ENCODE measurements around the gene SLC37A1.
A peak's percentile ranks its signal among the peaks of the same experiment; 100 is the strongest.

Gene SLC37A1

GRCh38 chr21:42495765-42496119 lies 17.9 kb upstream of the SLC37A1 start:
- no peak overlapping the region for H3K18ac ChIP-seq (ENCODE audit: low read depth in 1 of 2, low read length in 2 of 2)
- H3K27ac ChIP-seq (ENCODE audit: low read length, poor library complexity, severe bottlenecking): no peak overlapping the region
- no peak overlapping the region for H2BK5ac ChIP-seq (ENCODE audit: low read depth, low read length, poor library complexity, severe bottlenecking)
- H2AK5ac ChIP-seq (ENCODE audit: low read length, severe bottlenecking): no peak overlapping the region
- no peak overlapping the region for H3K23ac ChIP-seq (ENCODE audit: low read length in 2 of 2)
- H2AFZ ChIP-seq (ENCODE audit: low read depth, low read length): peak overlapping the region; percentile 90
- H3K36me3 ChIP-seq (ENCODE audit: control insufficient read depth in 1 of 2, insufficient read depth in 2 of 2, low read depth in 1 of 2, low read length in 2 of 2): no peaks in the 10 kb centered on the region
- peak overlapping the region; percentile 98 for H3K4me2 ChIP-seq (ENCODE audit: low read length, poor library complexity, severe bottlenecking)
- H3K9ac ChIP-seq (ENCODE audit: low read length): peak overlapping the region; percentile 95
- no peak overlapping the region for H3K14ac ChIP-seq (ENCODE audit: low read length in 2 of 2)
- peak; percentile 57 for DNase-seq
- peaks cover 0 to 14% of the 10 kb centered on the region in 2 experiments for H3K27me3 ChIP-seq (ENCODE audit: control insufficient read depth in 1 of 2, insufficient read depth in 1 of 2, low read length in 2 of 2)
- no peak overlapping the region for H2BK12ac ChIP-seq (ENCODE audit: low read length in 2 of 2)
- H2BK15ac ChIP-seq (ENCODE audit: low read depth, poor library complexity, severe bottlenecking): no peak overlapping the region
- H3K79me1 ChIP-seq (replicated peaks; ENCODE audit: low read length, poor library complexity, severe bottlenecking): peaks cover 2% of the 10 kb centered on the region
- H3K4me1 ChIP-seq (ENCODE audit: control insufficient read depth, insufficient read depth, low read depth, low read length): peaks cover 13% of the 10 kb centered on the region
- WGBS: 14% methylated on average over 16 of the region's 18 CpGs
- peak overlapping the region; percentile 69 to 97 for H3K4me3 ChIP-seq (ENCODE audit: insufficient read depth in 1 of 2, low read depth in 1 of 2, low read length in 2 of 2)
- no peak overlapping the region for H4K91ac ChIP-seq (ENCODE audit: low read length)
- no peak overlapping the region for H4K8ac ChIP-seq (ENCODE audit: low read length)
- no peaks in the 10 kb centered on the region for H3K9me3 ChIP-seq (ENCODE audit: control insufficient read depth, low read length)
- no peak overlapping the region for H2BK120ac ChIP-seq (ENCODE audit: low read depth, low read length)
- H3K4ac ChIP-seq (ENCODE audit: low read depth in 1 of 2, low read length in 2 of 2): no peak overlapping the region

DNA sequence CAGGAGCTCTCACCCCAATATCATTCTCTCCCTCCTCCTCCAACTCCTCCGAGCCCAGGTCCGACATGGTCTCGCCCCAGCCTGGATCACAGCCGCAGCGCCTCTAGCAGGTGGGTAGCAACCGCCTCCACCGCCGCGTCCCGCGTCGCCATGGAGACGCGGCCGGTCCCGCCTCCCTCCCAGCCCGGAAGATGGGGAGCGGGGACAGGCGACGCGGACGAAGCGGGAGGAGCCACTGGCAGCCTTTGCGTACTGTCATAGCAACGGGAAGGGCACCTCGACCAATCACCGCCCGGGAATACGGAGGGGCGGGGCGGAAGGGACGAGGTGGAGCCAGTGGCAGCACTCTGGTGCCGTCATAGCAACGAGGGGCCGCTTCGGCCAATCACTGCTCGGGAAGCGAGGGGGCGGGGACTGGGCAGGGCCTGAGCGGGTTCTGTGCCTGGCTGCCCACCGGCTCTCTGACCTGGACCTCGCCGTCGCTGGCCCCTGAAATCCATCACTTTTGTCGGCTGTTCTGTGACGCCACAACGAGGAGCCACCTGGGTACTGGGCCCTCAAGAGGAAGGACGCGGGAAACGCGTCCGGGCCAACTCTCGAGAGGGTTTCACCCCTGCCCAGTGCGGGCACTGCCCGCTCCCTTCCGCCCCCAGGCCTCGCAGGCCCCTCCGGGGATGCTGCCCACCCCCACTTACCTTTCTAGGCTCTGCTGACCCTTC lies 17.4 kb upstream of the SLC37A1 start, which contains the start of gene RSPH1:
TSS of gene RSPH1 (minus strand) at position 105 of the 719 bp plus-strand sequence. CDS start at position 67, 38 bp downstream.
- Histone ChIP-seq H2AFZ (ENCODE audit: low read depth, low read length) (peak within 1 kb of the TSS; percentile 90), H3K4me2 (ENCODE audit: low read length, poor library complexity, severe bottlenecking) (peak within 1 kb of the TSS; percentile 98), H3K9ac (ENCODE audit: low read length) (peak within 1 kb of the TSS; percentile 95), H2BK15ac (ENCODE audit: low read depth, poor library complexity, severe bottlenecking) (no peak within 1 kb of the TSS), H3K27ac (ENCODE audit: low read length, poor library complexity, severe bottlenecking) (no peak within 1 kb of the TSS), H2BK120ac (ENCODE audit: low read depth, low read length) (no peak within 1 kb of the TSS), H3K36me3 (ENCODE audit: control insufficient read depth in 1 of 2, insufficient read depth in 2 of 2, low read depth in 1 of 2, low read length in 2 of 2) (no peaks in the 10 kb centered on the region), H3K27me3 (ENCODE audit: control insufficient read depth in 1 of 2, insufficient read depth in 1 of 2, low read length in 2 of 2) (peaks cover 0 to 14% of the 10 kb centered on the region in 2 experiments), H4K8ac (ENCODE audit: low read length) (peak within 1 kb of the TSS; percentile 39), H3K14ac (ENCODE audit: low read length in 2 of 2) (no peak within 1 kb of the TSS), H3K79me1 (replicated peaks; ENCODE audit: low read length, poor library complexity, severe bottlenecking) (peaks cover 2% of the 10 kb centered on the region), H2AK5ac (ENCODE audit: low read length, severe bottlenecking) (no peak within 1 kb of the TSS), H2BK12ac (ENCODE audit: low read length in 2 of 2) (no peak within 1 kb of the TSS), H3K9me3 (ENCODE audit: control insufficient read depth, low read length) (no peaks in the 10 kb centered on the region), H3K4me3 (ENCODE audit: insufficient read depth in 1 of 2, low read depth in 1 of 2, low read length in 2 of 2) (peak within 1 kb of the TSS; percentile 69 to 97), H2BK5ac (ENCODE audit: low read depth, low read length, poor library complexity, severe bottlenecking) (no peak within 1 kb of the TSS), H4K91ac (ENCODE audit: low read length) (no peak within 1 kb of the TSS), H3K23ac (ENCODE audit: low read length in 2 of 2) (no peak within 1 kb of the TSS), H3K4me1 (ENCODE audit: control insufficient read depth, insufficient read depth, low read depth, low read length) (peaks cover 13% of the 10 kb centered on the region), H3K4ac (ENCODE audit: low read depth in 1 of 2, low read length in 2 of 2) (peak within 1 kb of the TSS in 1 of 2 experiments; percentile 40), H3K18ac (ENCODE audit: low read depth in 1 of 2, low read length in 2 of 2) (no peak within 1 kb of the TSS)
- peak; percentile 99 for DNase-seq
- 2% methylated on average over 58 of the region's 58 CpGs for WGBS

DNA sequence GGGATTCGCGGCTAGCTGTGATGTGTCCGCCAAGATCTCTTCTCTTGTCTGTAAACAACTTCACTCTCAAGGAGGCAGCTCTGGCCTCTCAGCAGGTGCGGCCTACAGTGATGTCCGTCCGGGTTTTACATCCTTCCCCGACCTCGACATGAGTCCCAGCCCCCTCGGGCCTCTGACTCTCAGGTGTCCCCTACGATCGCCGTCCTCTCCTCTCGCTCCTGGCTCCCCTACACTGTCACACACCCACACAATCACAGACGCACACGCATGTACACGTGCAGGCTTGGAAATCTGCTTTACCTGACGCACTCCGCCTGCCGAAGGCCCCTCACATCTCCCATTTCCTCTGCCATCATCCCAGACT lies 16.8 kb upstream of the SLC37A1 start:
- peaks cover 0 to 11% of the 10 kb centered on the region in 2 experiments for H3K27me3 ChIP-seq (ENCODE audit: control insufficient read depth in 1 of 2, insufficient read depth in 1 of 2, low read length in 2 of 2)
- no peak overlapping the region for H3K18ac ChIP-seq (ENCODE audit: low read depth in 1 of 2, low read length in 2 of 2)
- no peak overlapping the region for H3K27ac ChIP-seq (ENCODE audit: low read length, poor library complexity, severe bottlenecking)
- 36% methylated on average over 16 of the region's 19 CpGs for WGBS
- H3K23ac ChIP-seq (ENCODE audit: low read length in 2 of 2): no peak overlapping the region
- no peak overlapping the region for H2BK5ac ChIP-seq (ENCODE audit: low read depth, low read length, poor library complexity, severe bottlenecking)
- H3K4me1 ChIP-seq (ENCODE audit: control insufficient read depth, insufficient read depth, low read depth, low read length): peaks cover 13% of the 10 kb centered on the region
- peak overlapping the region in 1 of 2 experiments; percentile 40 for H3K4ac ChIP-seq (ENCODE audit: low read depth in 1 of 2, low read length in 2 of 2)
- H2BK12ac ChIP-seq (ENCODE audit: low read length in 2 of 2): no peak overlapping the region
- H3K36me3 ChIP-seq (ENCODE audit: control insufficient read depth in 1 of 2, insufficient read depth in 2 of 2, low read depth in 1 of 2, low read length in 2 of 2): no peaks in the 10 kb centered on the region
- no peak overlapping the region for H4K91ac ChIP-seq (ENCODE audit: low read length)
- peak overlapping the region; percentile 60 to 97 for H3K4me3 ChIP-seq (ENCODE audit: insufficient read depth in 1 of 2, low read depth in 1 of 2, low read length in 2 of 2)
- H3K4me2 ChIP-seq (ENCODE audit: low read length, poor library complexity, severe bottlenecking): peak overlapping the region; percentile 69
- H3K79me1 ChIP-seq (replicated peaks; ENCODE audit: low read length, poor library complexity, severe bottlenecking): peaks cover 2% of the 10 kb centered on the region
- no peaks in the 10 kb centered on the region for H3K9me3 ChIP-seq (ENCODE audit: control insufficient read depth, low read length)
- no peak for DNase-seq
- peak overlapping the region; percentile 39 for H4K8ac ChIP-seq (ENCODE audit: low read length)
- no peak overlapping the region for H2BK120ac ChIP-seq (ENCODE audit: low read depth, low read length)
- no peak overlapping the region for H2BK15ac ChIP-seq (ENCODE audit: low read depth, poor library complexity, severe bottlenecking)
- H3K14ac ChIP-seq (ENCODE audit: low read length in 2 of 2): no peak overlapping the region
- peak overlapping the region; percentile 72 for H2AFZ ChIP-seq (ENCODE audit: low read depth, low read length)
- H3K9ac ChIP-seq (ENCODE audit: low read length): peak overlapping the region; percentile 95
- no peak overlapping the region for H2AK5ac ChIP-seq (ENCODE audit: low read length, severe bottlenecking)

DNA sequence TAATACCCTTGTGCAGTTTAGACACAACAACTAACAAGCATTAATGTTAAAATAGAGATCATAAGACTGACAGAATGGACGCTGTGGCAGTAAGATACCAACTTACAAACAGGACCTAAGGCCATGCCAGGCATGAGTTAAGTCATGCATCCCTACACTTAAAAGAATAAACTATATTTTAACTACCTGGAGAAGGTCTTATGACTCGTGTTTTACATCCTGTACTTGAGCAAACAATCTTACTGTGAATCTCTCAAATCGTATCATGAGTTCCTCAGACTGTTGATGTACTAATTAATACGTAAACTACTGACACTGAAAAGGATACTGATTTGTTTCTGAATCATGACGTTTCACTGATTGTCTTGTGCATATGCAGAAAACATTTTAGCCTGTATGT lies 15.6 kb upstream of the SLC37A1 start:
- no peak overlapping the region for H2BK15ac ChIP-seq (ENCODE audit: low read depth, poor library complexity, severe bottlenecking)
- no peak overlapping the region for H3K4me3 ChIP-seq (ENCODE audit: insufficient read depth in 1 of 2, low read depth in 1 of 2, low read length in 2 of 2)
- H3K9ac ChIP-seq (ENCODE audit: low read length): no peak overlapping the region
- no peak overlapping the region for H3K4me2 ChIP-seq (ENCODE audit: low read length, poor library complexity, severe bottlenecking)
- H3K18ac ChIP-seq (ENCODE audit: low read depth in 1 of 2, low read length in 2 of 2): no peak overlapping the region
- H3K27ac ChIP-seq (ENCODE audit: low read length, poor library complexity, severe bottlenecking): no peak overlapping the region
- H2AFZ ChIP-seq (ENCODE audit: low read depth, low read length): no peak overlapping the region
- peaks cover 2% of the 10 kb centered on the region for H3K79me1 ChIP-seq (replicated peaks; ENCODE audit: low read length, poor library complexity, severe bottlenecking)
- no peaks in the 10 kb centered on the region for H3K36me3 ChIP-seq (ENCODE audit: control insufficient read depth in 1 of 2, insufficient read depth in 2 of 2, low read depth in 1 of 2, low read length in 2 of 2)
- no peaks in the 10 kb centered on the region for H3K9me3 ChIP-seq (ENCODE audit: control insufficient read depth, low read length)
- H2BK120ac ChIP-seq (ENCODE audit: low read depth, low read length): no peak overlapping the region
- H4K8ac ChIP-seq (ENCODE audit: low read length): no peak overlapping the region
- WGBS: 66% methylated on average over 5 of the region's 5 CpGs
- peaks cover 0 to 3% of the 10 kb centered on the region in 2 experiments for H3K27me3 ChIP-seq (ENCODE audit: control insufficient read depth in 1 of 2, insufficient read depth in 1 of 2, low read length in 2 of 2)
- H3K4ac ChIP-seq (ENCODE audit: low read depth in 1 of 2, low read length in 2 of 2): no peak overlapping the region
- no peak overlapping the region for H2AK5ac ChIP-seq (ENCODE audit: low read length, severe bottlenecking)
- no peak for DNase-seq
- no peak overlapping the region for H2BK5ac ChIP-seq (ENCODE audit: low read depth, low read length, poor library complexity, severe bottlenecking)
- H4K91ac ChIP-seq (ENCODE audit: low read length): no peak overlapping the region
- H3K14ac ChIP-seq (ENCODE audit: low read length in 2 of 2): no peak overlapping the region
- no peak overlapping the region for H2BK12ac ChIP-seq (ENCODE audit: low read length in 2 of 2)
- peaks cover 13% of the 10 kb centered on the region for H3K4me1 ChIP-seq (ENCODE audit: control insufficient read depth, insufficient read depth, low read depth, low read length)
- no peak overlapping the region for H3K23ac ChIP-seq (ENCODE audit: low read length in 2 of 2)
